ENCODE data around the gene CADM1. TPM values are rescaled to one million over a fixed set of nuclear protein-coding genes. Genes with fewer than 3 reads are reported as not detected.
A peak's percentile ranks its signal among the peaks of the same experiment; 100 is the strongest.

CADM1 gene
- total and polyA plus RNA-seq, 11 donors, result 11.4 to 80.2 (median 40.6) TPM

DNA sequence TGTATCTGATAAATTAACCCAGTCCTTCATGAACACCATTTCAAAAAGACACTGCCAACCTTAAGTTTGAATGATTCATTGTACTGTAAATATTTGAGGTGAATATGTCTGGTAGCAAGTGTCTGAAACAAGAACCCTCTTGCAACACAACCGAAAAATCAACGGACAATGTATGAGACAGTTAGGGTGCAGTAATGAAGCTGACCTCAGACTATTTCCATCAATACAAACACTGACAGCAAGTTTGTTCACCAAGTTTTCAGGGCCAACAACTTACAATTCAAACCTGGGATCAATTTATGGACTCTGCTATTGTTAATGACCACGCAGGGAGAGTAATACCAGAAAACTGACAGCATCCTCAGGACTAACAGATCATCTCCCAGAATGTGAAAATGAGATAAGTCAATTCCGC lies 126.3 kb downstream of the CADM1 start:
- no peaks in the 10 kb centered on the region for H3K27me3 ChIP-seq
- intact Hi-C loops (cut with DNase I), result no loop called here
- 92 to 96% (median 92%) methylated on average over 4 of the region's 4 CpGs for WGBS, 4 donors
- no peaks in the 10 kb centered on the region for H3K4me1 ChIP-seq
- TF ChIP-seq POLR2A (IDR thresholded peaks at IDR 0.05) (no peak), CTCF (IDR thresholded peaks at IDR 0.05) (no peak)
- ATAC-seq, result no peak
- H3K4me3 ChIP-seq, result no peak overlapping the region
- DNase-seq, result no peak
- no peaks in the 10 kb centered on the region for H3K9me3 ChIP-seq
- H3K36me3 ChIP-seq, result no peaks in the 10 kb centered on the region
- H3K27ac ChIP-seq, result no peak overlapping the region

- DNase-seq (no peak), ATAC-seq (peak; percentile 52 to 75 (median 66))
- Histone ChIP-seq H3K9me3 (no peaks in the 10 kb centered on the region), H3K4me3 (no peak overlapping the region), H3K27me3 (no peaks in the 10 kb centered on the region), H3K4me1 (peaks cover 0 to 24% (median 0%) of the 10 kb centered on the region in 12 donors), H3K36me3 (no peaks in the 10 kb centered on the region), H3K27ac (no peak overlapping the region)
- TF ChIP-seq CTCF (IDR thresholded peaks at IDR 0.05) (no peak), POLR2A (IDR thresholded peaks at IDR 0.05) (no peak)
- intact Hi-C loops (cut with DNase I), result no loop called here
Observed at GRCh38 chr11:115368616-115369015, 135.6 kb downstream of the CADM1 start.

GRCh38 chr11:115366826-115367225 lies 137.4 kb downstream of the CADM1 start:
- intact Hi-C loops (cut with DNase I), result no loop called here

DNA sequence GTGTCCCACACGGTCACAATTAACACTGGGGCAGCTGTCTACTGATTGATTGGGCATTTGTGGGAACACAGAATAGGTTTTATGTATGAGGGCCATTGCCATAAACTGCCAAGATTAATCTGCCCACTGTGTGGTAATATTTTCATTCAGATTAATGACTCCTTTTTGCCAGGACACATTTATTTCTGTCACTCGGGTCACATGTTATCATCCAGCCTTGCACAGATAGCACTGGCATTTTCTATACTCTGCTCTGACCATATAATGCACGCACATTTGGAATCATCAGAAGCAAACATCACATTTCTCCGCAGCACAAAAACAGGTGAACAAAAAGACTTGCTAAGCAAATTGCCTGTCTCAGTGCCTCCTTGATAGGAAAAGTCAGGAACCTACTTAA lies 138.3 kb downstream of the CADM1 start:
- intact Hi-C loops (cut with DNase I), result no loop called here
- WGBS, 4 donors, result 46 to 58% (median 51%) methylated on average over 4 of the region's 4 CpGs
- TF ChIP-seq POLR2A (IDR thresholded peaks at IDR 0.05) (no peak), CTCF (IDR thresholded peaks at IDR 0.05) (no peak)
- DNase-seq (no peak), ATAC-seq (peak in 2 of 4 donors; percentile 11 to 46)
- Histone ChIP-seq H3K4me3 (no peak overlapping the region), H3K27ac (peak overlapping the region in 4 of 12 donors; percentile 5 to 38 (median 18)), H3K36me3 (no peaks in the 10 kb centered on the region), H3K4me1 (peaks cover 0 to 46% (median 4%) of the 10 kb centered on the region in 12 donors), H3K9me3 (no peaks in the 10 kb centered on the region), H3K27me3 (no peaks in the 10 kb centered on the region)

More at GRCh38 chr11:115366826-115367225, 137.4 kb downstream of the CADM1 start:
- H3K36me3 ChIP-seq, result no peaks in the 10 kb centered on the region
- no peak overlapping the region for H3K27ac ChIP-seq
- H3K9me3 ChIP-seq, result no peaks in the 10 kb centered on the region
- no peaks in the 10 kb centered on the region for H3K27me3 ChIP-seq
- ATAC-seq, result no peak
- 90 to 96% (median 90%) methylated on average over 5 of the region's 5 CpGs for WGBS, 4 donors
- no peak overlapping the region for H3K4me3 ChIP-seq
- peak in 1 of 5 donors; percentile 36 for DNase-seq
- H3K4me1 ChIP-seq, result peaks cover 0 to 40% (median 4%) of the 10 kb centered on the region in 12 donors
- no peak for TF ChIP-seq CTCF (IDR thresholded peaks at IDR 0.05)
- no peak for TF ChIP-seq POLR2A (IDR thresholded peaks at IDR 0.05)

Data from heart left ventricle (tissue), 16 donors.